H9 (cell line): Measurements from ENCODE around the gene ACCSL. TPM values are rescaled to one million over a fixed set of nuclear protein-coding genes. Genes with fewer than 3 reads are reported as not detected.
A peak's percentile ranks its signal among the peaks of the same experiment; 100 is the strongest.

Source experiments
- DNase-seq: peaks from one replicate; pipeline ENCODE4 v3.0.0-alpha.2; 2017
- H2AFZ ChIP-seq: one replicate; pipeline ENCODE4 v1.6.1; 2013; ENCODE audit warnings: mild to moderate bottlenecking, low read length, control low read depth, moderate library complexity
- H2AK5ac ChIP-seq: 2 replicates; pipeline ENCODE4 v1.6.1; 2013; ENCODE audit warnings: low read length, control low read depth, mixed read lengths; ENCODE audit not compliant: insufficient read length
- H2BK120ac ChIP-seq: one replicate; pipeline ENCODE4 v1.6.1; 2013; ENCODE audit warnings: low read depth, mild to moderate bottlenecking, low read length, control low read depth, inconsistent platforms; ENCODE audit not compliant: poor library complexity, severe bottlenecking
- H2BK12ac ChIP-seq: 2 replicates; pipeline ENCODE4 v1.6.1; 2013; ENCODE audit warnings: low read length, control low read depth, mixed read lengths, low read depth; ENCODE audit not compliant: insufficient read length
- H2BK15ac ChIP-seq: 2 replicates; pipeline ENCODE4 v1.6.1; 2013; ENCODE audit warnings: low read depth, low read length, control low read depth
- H2BK20ac ChIP-seq: one replicate; pipeline ENCODE4 v1.6.1; 2013; ENCODE audit warnings: low read depth, mild to moderate bottlenecking, low read length, control low read depth, inconsistent platforms; ENCODE audit not compliant: poor library complexity, severe bottlenecking
- H2BK5ac ChIP-seq: 2 replicates; pipeline ENCODE4 v1.6.1; 2013; ENCODE audit warnings: low read length, control low read depth, mixed read lengths; ENCODE audit not compliant: insufficient read length
- H3K14ac ChIP-seq: 2 replicates; pipeline ENCODE4 v1.6.1; 2013; ENCODE audit warnings: low read length, control low read depth; ENCODE audit not compliant: insufficient read depth
- H3K18ac ChIP-seq: 2 replicates; pipeline ENCODE4 v1.6.1; 2013; ENCODE audit warnings: low read depth, mild to moderate bottlenecking, mixed read lengths, low read length, control low read depth; ENCODE audit not compliant: insufficient read length
- H3K23ac ChIP-seq: 2 replicates; pipeline ENCODE4 v1.6.1; 2013; ENCODE audit warnings: low read length, control low read depth, mixed read lengths, low read depth; ENCODE audit not compliant: insufficient read length
- H3K23me2 ChIP-seq: 2 replicates; pipeline ENCODE4 v1.6.1; 2013; ENCODE audit warnings: low read depth, mild to moderate bottlenecking, mixed read lengths, low read length, control low read depth; ENCODE audit not compliant: insufficient read length, poor library complexity, severe bottlenecking
- H3K27ac ChIP-seq: 2 replicates; pipeline ENCODE4 v1.5.1; 2013; ENCODE audit warnings: low read length, control low read depth, mixed read lengths, low read depth; ENCODE audit not compliant: insufficient read length
- H3K27me3 ChIP-seq: 2 replicates; pipeline ENCODE4 v1.6.1; 2013; ENCODE audit warnings: low read length, control low read depth, inconsistent platforms; ENCODE audit not compliant: insufficient read depth
- H3K4ac ChIP-seq: 2 replicates; pipeline ENCODE4 v1.6.1; 2013; ENCODE audit warnings: low read depth, mild to moderate bottlenecking, control low read depth, inconsistent platforms, low read length, moderate library complexity
- H3K4me1 ChIP-seq: 2 replicates; pipeline ENCODE4 v1.6.1; 2013; ENCODE audit warnings: low read length, control low read depth, inconsistent platforms; ENCODE audit not compliant: insufficient read depth
- H3K4me2 ChIP-seq: 2 replicates; pipeline ENCODE4 v1.6.1; 2013; ENCODE audit warnings: low read length, control low read depth, mixed read lengths; ENCODE audit not compliant: insufficient read length, insufficient read depth
- H3K56ac ChIP-seq: 2 replicates; pipeline ENCODE4 v1.6.1; 2013; ENCODE audit warnings: low read depth, mild to moderate bottlenecking, mixed read lengths, low read length, control low read depth; ENCODE audit not compliant: insufficient read length
- H3K79me1 ChIP-seq: 2 replicates; pipeline ENCODE4 v1.6.1; 2013; ENCODE audit warnings: low read depth, mild to moderate bottlenecking, moderate library complexity, low read length, control low read depth, inconsistent platforms; ENCODE audit not compliant: insufficient read depth, poor library complexity, severe bottlenecking
- H3K79me2 ChIP-seq: 2 replicates; pipeline ENCODE4 v1.6.1; 2013; ENCODE audit warnings: low read length, control low read depth, inconsistent platforms; ENCODE audit not compliant: insufficient read depth
- H3K9ac ChIP-seq: 2 replicates; pipeline ENCODE4 v1.6.1; 2013; ENCODE audit warnings: low read length, control low read depth, mixed read lengths; ENCODE audit not compliant: insufficient read length; ENCODE audit errors: extremely low read depth
- H3K9me3 ChIP-seq: one replicate; pipeline ENCODE4 v1.6.1; 2013; ENCODE audit warnings: low read depth, low read length, inconsistent platforms; ENCODE audit not compliant: control insufficient read depth
- H3T11ph ChIP-seq: one replicate; pipeline ENCODE4 v1.6.1; 2013; ENCODE audit warnings: mild to moderate bottlenecking, low read length, control low read depth, inconsistent platforms
- H4K20me1 ChIP-seq: one replicate; pipeline ENCODE4 v1.6.1; 2013; ENCODE audit not compliant: control insufficient read depth, insufficient read length, insufficient read depth
- H4K5ac ChIP-seq: 2 replicates; pipeline ENCODE4 v1.6.1; 2013; ENCODE audit warnings: low read depth, mild to moderate bottlenecking, mixed read lengths, low read length, control low read depth; ENCODE audit not compliant: insufficient read length
- H4K8ac ChIP-seq: replicated peaks from 2 replicates; pipeline ENCODE4 v1.6.1; 2013; ENCODE audit warnings: low read length, control low read depth, mixed read lengths, low read depth; ENCODE audit not compliant: insufficient read length
- H4K91ac ChIP-seq: 2 replicates; pipeline ENCODE4 v1.6.1; 2013; ENCODE audit warnings: low read depth, mild to moderate bottlenecking, moderate library complexity, mixed read lengths, low read length, control low read depth; ENCODE audit not compliant: insufficient read length
- H3K27ac Mint-ChIP-seq, 3 experiments: 2 replicates in 2 of 3; 3 replicates in 1 of 3; pipeline ENCODE4 v1.8.0; 2020 to 2021; ENCODE audit warnings: mixed read lengths in 3 of 3, mild to moderate bottlenecking in 1 of 3, moderate library complexity in 1 of 3
- H3K27me3 Mint-ChIP-seq: 2 replicates; pipeline ENCODE4 v1.8.0; 2021; ENCODE audit warnings: low read depth, mild to moderate bottlenecking, moderate library complexity, mixed read lengths
- H3K36me3 Mint-ChIP-seq, 3 experiments: 2 replicates in 2 of 3; 3 replicates in 1 of 3; pipeline ENCODE4 v1.8.0; 2020 to 2021; ENCODE audit warnings: low read depth in 3 of 3, mixed read lengths in 3 of 3; ENCODE audit not compliant: insufficient read depth in 1 of 3
- H3K4me1 Mint-ChIP-seq, 2 experiments: 2 replicates each; pipeline ENCODE4 v1.8.0; 2020; ENCODE audit warnings: mixed read lengths in 2 of 2
- H3K4me3 Mint-ChIP-seq, 2 experiments: 2 replicates in 1 of 2; 3 replicates in 1 of 2; pipeline ENCODE4 v1.8.0; 2020 to 2021; ENCODE audit warnings: mild to moderate bottlenecking in 2 of 2, mixed read lengths in 2 of 2, moderate library complexity in 1 of 2
- H3K9me3 Mint-ChIP-seq, 2 experiments: 2 replicates in 1 of 2; 3 replicates in 1 of 2; pipeline ENCODE4 v1.8.0; 2020; ENCODE audit warnings: mild to moderate bottlenecking in 2 of 2, mixed read lengths in 2 of 2, moderate library complexity in 1 of 2
- WGBS: extraction: QIAGEN DNeasy Blood & Tissue Kit; methylation state at CpG from one replicate; pipeline ENCODE4 v1.1.7; 2013; ENCODE audit warnings: missing lambda C conversion rate, low lambda C conversion rate, mixed read lengths; ENCODE audit not compliant: insufficient read length; ENCODE audit errors: extremely low coverage; 5-methylcytosine and 5-hydroxymethylcytosine counted together
- total RNA-seq: library from RNA; stranded (reverse); gene quantifications from 2 replicates; pipeline ENCODE4 v1.2.1, GENCODE V29; 2021
- TF ChIP-seq, protein P1 (sequence below): fragments of 200-600 bp; sonication (generic); conservative IDR thresholded peaks from 3 replicates; pipeline ENCODE4 v1.8.0; 2021; ENCODE audit warnings: antibody characterized with exemption, mild to moderate bottlenecking

Gene ACCSL
- total RNA-seq, 1 experiment from 2014 or later: not detected

DNA sequence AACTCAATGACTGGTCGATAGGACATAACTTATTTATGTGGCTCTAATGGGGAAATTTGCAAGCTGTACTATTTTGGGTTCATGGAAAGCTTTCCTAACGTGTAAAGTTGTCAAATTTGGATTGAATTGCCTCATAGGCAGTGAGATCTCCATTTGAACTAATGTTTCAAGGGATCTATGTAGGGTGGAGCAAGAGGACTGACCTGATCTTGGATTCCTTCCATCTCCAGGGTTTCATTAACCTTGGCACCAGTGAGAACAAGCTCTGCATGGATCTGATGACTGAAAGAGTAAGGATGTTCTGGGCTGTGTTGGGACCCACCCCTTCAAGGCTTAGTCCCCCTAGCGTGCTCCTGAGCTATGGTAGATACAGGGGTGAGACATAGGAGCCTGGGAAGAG lies 2.1 kb downstream of the ACCSL start:
- Histone ChIP-seq H3K79me2 (no peaks in the 10 kb centered on the region), H2BK12ac (no peak overlapping the region), H3K14ac (no peak overlapping the region), H3K9me3 (no peaks in the 10 kb centered on the region), H3K27me3 (no peaks in the 10 kb centered on the region), H3K56ac (no peak overlapping the region), H3K9ac (no peak overlapping the region), H4K20me1 (no peaks in the 10 kb centered on the region), H3K4me2 (no peak overlapping the region), H3K79me1 (no peaks in the 10 kb centered on the region), H2BK120ac (no peak overlapping the region), H3K18ac (no peak overlapping the region), H4K5ac (no peak overlapping the region), H3K4ac (no peak overlapping the region), H2BK5ac (no peak overlapping the region), H3K4me1 (no peaks in the 10 kb centered on the region), H2AFZ (no peak overlapping the region), H4K8ac (no peak overlapping the region), H2AK5ac (no peak overlapping the region), H3K23me2 (no peaks in the 10 kb centered on the region), H3T11ph (no peak overlapping the region), H4K91ac (no peak overlapping the region), H3K27ac (no peak overlapping the region), H2BK20ac (no peak overlapping the region), H2BK15ac (no peak overlapping the region), H3K23ac (no peak overlapping the region)
- H3K9me3 Mint-ChIP-seq: peaks cover 0 to 3% of the 10 kb centered on the region in 2 experiments; a peak in 1 of 5 replicates
- TF ChIP-seq, protein P1, sequence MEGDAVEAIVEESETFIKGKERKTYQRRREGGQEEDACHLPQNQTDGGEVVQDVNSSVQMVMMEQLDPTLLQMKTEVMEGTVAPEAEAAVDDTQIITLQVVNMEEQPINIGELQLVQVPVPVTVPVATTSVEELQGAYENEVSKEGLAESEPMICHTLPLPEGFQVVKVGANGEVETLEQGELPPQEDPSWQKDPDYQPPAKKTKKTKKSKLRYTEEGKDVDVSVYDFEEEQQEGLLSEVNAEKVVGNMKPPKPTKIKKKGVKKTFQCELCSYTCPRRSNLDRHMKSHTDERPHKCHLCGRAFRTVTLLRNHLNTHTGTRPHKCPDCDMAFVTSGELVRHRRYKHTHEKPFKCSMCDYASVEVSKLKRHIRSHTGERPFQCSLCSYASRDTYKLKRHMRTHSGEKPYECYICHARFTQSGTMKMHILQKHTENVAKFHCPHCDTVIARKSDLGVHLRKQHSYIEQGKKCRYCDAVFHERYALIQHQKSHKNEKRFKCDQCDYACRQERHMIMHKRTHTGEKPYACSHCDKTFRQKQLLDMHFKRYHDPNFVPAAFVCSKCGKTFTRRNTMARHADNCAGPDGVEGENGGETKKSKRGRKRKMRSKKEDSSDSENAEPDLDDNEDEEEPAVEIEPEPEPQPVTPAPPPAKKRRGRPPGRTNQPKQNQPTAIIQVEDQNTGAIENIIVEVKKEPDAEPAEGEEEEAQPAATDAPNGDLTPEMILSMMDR: no peak
- no peak overlapping the region for H3K4me3 Mint-ChIP-seq
- no peak overlapping the region for H3K27ac Mint-ChIP-seq
- peaks cover 16% of the 10 kb centered on the region for H3K27me3 Mint-ChIP-seq
- peak; percentile 2 for DNase-seq
- H3K4me1 Mint-ChIP-seq: no peaks in the 10 kb centered on the region
- WGBS: no CpG with 5 or more reads among the region's 3 CpGs
- no peaks in the 10 kb centered on the region for H3K36me3 Mint-ChIP-seq
